ENCODE results near the gene STK33. TPM values are rescaled to one million over a fixed set of nuclear protein-coding genes. Genes with fewer than 3 reads are reported as not detected.

The STK33 gene
- total RNA-seq, 1 experiment from 2014 or later: 10.9 TPM

DNA sequence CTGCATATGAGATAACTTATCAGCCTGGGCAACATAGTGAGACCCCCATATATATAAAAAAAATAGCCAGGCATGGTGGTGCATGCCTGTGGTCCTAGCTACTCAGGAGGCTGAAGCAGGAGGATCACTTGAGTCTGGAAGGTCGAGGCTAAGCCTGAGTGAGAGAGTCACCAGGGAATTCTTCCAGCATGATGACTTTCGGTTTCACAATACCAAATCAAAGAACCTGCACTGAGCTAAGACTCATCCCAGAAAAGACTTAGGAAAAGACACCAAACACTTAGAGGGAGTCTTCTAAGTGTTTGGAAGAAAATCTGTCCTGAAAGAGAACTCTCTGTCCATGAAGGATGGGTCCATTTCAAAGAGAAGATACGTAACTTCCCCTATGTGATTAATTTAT is 12.7 kb downstream of the STK33 start:
- intact Hi-C loops (cut with micrococcal nuclease): no loop called here
- no peak for ATAC-seq
- no peak overlapping the region for H2AFZ ChIP-seq (ENCODE audit: low read depth, low read length, poor library complexity, severe bottlenecking)
- DNase-seq (ENCODE audit: low read depth, low spot score): no peak
- RAD21 ChIA-PET (ENCODE audit: low non-redundant PET in 1 of 2, low total read pairs in 2 of 2, uncharacterized antibody in 2 of 2, unreplicated experiment in 2 of 2): no interaction called here
- BruUV-seq (replicated peaks): no TSS peak
- H3K27me3 ChIP-seq (ENCODE audit: insufficient read depth, low read length): no peaks in the 10 kb centered on the region
- no peak overlapping the region for H3K27ac ChIP-seq (ENCODE audit: low read depth, low read length)
- no peaks in the 10 kb centered on the region for H3K36me3 ChIP-seq (ENCODE audit: control insufficient read depth in 1 of 2, insufficient read depth in 2 of 2, low read length in 2 of 2)
- POLR2A ChIA-PET: no interaction called here
- H3K9ac ChIP-seq (ENCODE audit: low read length): no peak overlapping the region
- no peaks in the 10 kb centered on the region for H3K9me3 ChIP-seq (ENCODE audit: control insufficient read depth in 1 of 2, insufficient read depth in 1 of 2, low read depth in 1 of 2, low read length in 2 of 2)
- no peak overlapping the region for H3K4me3 ChIP-seq (replicated peaks in 1 of 2; ENCODE audit: low read depth in 1 of 2, low read length in 2 of 2)
- peaks cover 0 to 3% of the 10 kb centered on the region in 2 experiments; a peak in 1 of 4 replicates for H3K4me1 ChIP-seq (ENCODE audit: control insufficient read depth in 1 of 2, insufficient read depth in 2 of 2, low read length in 2 of 2)
- TF ChIP-seq, protein P1, sequence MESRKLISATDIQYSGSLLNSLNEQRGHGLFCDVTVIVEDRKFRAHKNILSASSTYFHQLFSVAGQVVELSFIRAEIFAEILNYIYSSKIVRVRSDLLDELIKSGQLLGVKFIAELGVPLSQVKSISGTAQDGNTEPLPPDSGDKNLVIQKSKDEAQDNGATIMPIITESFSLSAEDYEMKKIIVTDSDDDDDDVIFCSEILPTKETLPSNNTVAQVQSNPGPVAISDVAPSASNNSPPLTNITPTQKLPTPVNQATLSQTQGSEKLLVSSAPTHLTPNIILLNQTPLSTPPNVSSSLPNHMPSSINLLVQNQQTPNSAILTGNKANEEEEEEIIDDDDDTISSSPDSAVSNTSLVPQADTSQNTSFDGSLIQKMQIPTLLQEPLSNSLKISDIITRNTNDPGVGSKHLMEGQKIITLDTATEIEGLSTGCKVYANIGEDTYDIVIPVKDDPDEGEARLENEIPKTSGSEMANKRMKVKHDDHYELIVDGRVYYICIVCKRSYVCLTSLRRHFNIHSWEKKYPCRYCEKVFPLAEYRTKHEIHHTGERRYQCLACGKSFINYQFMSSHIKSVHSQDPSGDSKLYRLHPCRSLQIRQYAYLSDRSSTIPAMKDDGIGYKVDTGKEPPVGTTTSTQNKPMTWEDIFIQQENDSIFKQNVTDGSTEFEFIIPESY (IDR thresholded peaks at IDR 0.05; ENCODE audit: extremely low read depth, insufficient replicate concordance, low read length): no peak
- TF ChIP-seq SRF (IDR thresholded peaks at IDR 0.05; ENCODE audit: low read depth) (no peak), SP1 (IDR thresholded peaks at IDR 0.05; ENCODE audit: low read depth) (no peak), RAD21 (IDR thresholded peaks at IDR 0.05; ENCODE audit: low read depth) (no peak), EZH2 (IDR thresholded peaks at IDR 0.05) (no peak), EZH2phosphoT487 (IDR thresholded peaks at IDR 0.05; ENCODE audit: borderline replicate concordance) (no peak), POLR2A (IDR thresholded peaks at IDR 0.05; ENCODE audit: borderline replicate concordance, extremely low read depth, insufficient read depth, insufficient read length) (no peak), YY1 (IDR thresholded peaks at IDR 0.05; ENCODE audit: extremely low read depth, insufficient replicate concordance, low read depth, low read length) (no peak), FOSL1 (IDR thresholded peaks at IDR 0.05; ENCODE audit: low read depth) (no peak), CBX3 (IDR thresholded peaks at IDR 0.05; ENCODE audit: low read depth) (no peak), REST (IDR thresholded peaks at IDR 0.05; ENCODE audit: low read depth) (no peak), ELF1 (IDR thresholded peaks at IDR 0.05; ENCODE audit: borderline replicate concordance, low read depth) (no peak), ZFX (IDR thresholded peaks at IDR 0.05) (no peak), JUND (IDR thresholded peaks at IDR 0.05) (no peak), SIN3A (IDR thresholded peaks at IDR 0.05; ENCODE audit: low read depth) (no peak), TCF7L2 (IDR thresholded peaks at IDR 0.05; ENCODE audit: borderline replicate concordance, extremely low read depth, insufficient read depth, insufficient read length) (no peak)
- TF ChIP-seq, protein P2, sequence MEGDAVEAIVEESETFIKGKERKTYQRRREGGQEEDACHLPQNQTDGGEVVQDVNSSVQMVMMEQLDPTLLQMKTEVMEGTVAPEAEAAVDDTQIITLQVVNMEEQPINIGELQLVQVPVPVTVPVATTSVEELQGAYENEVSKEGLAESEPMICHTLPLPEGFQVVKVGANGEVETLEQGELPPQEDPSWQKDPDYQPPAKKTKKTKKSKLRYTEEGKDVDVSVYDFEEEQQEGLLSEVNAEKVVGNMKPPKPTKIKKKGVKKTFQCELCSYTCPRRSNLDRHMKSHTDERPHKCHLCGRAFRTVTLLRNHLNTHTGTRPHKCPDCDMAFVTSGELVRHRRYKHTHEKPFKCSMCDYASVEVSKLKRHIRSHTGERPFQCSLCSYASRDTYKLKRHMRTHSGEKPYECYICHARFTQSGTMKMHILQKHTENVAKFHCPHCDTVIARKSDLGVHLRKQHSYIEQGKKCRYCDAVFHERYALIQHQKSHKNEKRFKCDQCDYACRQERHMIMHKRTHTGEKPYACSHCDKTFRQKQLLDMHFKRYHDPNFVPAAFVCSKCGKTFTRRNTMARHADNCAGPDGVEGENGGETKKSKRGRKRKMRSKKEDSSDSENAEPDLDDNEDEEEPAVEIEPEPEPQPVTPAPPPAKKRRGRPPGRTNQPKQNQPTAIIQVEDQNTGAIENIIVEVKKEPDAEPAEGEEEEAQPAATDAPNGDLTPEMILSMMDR (IDR thresholded peaks at IDR 0.05 in 2 of 3, conservative IDR thresholded peaks at IDR 0.05 in 1 of 3; ENCODE audit: borderline replicate concordance in 1 of 3, insufficient read depth in 1 of 3, low read depth in 2 of 3, low read length in 2 of 3): no peak
- TF ChIP-seq, protein P3, sequence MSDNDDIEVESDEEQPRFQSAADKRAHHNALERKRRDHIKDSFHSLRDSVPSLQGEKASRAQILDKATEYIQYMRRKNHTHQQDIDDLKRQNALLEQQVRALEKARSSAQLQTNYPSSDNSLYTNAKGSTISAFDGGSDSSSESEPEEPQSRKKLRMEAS (IDR thresholded peaks at IDR 0.05): no peak
- TF ChIP-seq, protein P4, sequence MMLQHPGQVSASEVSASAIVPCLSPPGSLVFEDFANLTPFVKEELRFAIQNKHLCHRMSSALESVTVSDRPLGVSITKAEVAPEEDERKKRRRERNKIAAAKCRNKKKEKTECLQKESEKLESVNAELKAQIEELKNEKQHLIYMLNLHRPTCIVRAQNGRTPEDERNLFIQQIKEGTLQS (IDR thresholded peaks at IDR 0.05): no peak
- no peaks in the 10 kb centered on the region for H3K9me2 ChIP-seq (ENCODE audit: insufficient read depth)
- H3K4me2 ChIP-seq (ENCODE audit: low read length): no peak overlapping the region
- CTCF ChIA-PET: no interaction called here
- H3K79me2 ChIP-seq (ENCODE audit: insufficient read depth, low read length): no peaks in the 10 kb centered on the region
- H4K20me1 ChIP-seq (ENCODE audit: insufficient read depth): no peaks in the 10 kb centered on the region
